Measurements from ENCODE around the gene NFKBIE. TPM values are rescaled to one million over a fixed set of nuclear protein-coding genes. Genes with fewer than 3 reads are reported as not detected.
A peak's percentile ranks its signal among the peaks of the same experiment; 100 is the strongest.

Gene NFKBIE
- total RNA-seq, 1 experiment from 2014 or later: 6.0 TPM

DNA sequence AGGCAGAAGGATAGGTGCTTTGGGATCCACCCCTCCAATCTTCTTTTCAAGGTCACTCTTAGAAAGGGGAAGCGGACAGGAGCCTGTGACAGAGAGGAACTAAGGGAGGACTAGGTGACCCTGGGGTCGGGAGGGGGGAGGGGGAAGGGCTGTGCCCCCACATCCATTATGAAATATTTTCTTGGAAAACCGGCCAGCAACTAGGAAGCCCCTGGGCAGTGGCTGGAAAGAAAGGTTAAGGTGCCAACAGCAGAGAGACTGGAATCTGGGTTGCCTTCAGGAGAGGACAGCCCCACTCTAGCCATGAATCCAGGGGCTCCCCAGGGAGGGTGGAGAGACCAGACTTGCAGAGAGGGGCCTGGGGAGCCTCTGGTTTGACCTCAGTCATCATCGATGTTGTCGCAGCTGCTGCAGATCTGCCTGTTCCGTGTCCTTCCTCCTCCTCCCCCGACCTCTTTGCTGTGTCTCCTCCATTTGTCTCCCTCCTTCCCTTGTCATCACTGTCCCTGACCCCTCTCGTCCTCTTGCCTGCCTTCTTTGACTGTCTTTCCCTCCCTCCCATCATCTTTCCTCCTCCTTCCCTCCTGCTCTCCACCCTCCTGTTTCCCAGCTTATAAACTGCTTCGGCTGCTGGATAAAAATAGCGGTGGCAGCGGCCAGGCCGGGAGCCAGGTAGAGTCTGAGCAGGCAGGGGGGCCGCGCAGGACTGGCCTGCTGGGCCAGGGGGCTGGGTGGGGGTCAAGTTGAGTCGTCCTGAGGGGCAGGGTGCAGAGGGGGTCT is 38.8 kb downstream of the NFKBIE start:
- peak overlapping the region; percentile 35 for H3K27ac Mint-ChIP-seq (ENCODE audit: low read depth, unreplicated experiment)
- CTCF ChIA-PET: interaction anchor here (0.6 to 6.0 kb wide), 8 partner anchors 9 to 59 kb away, joined by 3 to 52 read pairs (median 8); partner anchors contain the start of gene SLC35B2
- H3K27me3 Mint-ChIP-seq (ENCODE audit: insufficient read depth, unreplicated experiment): no peaks in the 10 kb centered on the region
- no peaks in the 10 kb centered on the region for H3K9me3 Mint-ChIP-seq (ENCODE audit: unreplicated experiment)
- DNase-seq (ENCODE audit: unreplicated experiment): no peak
- no peak for TF ChIP-seq CTCF (IDR thresholded peaks at IDR 0.05; ENCODE audit: unreplicated experiment)
- no peak overlapping the region for H3K4me3 Mint-ChIP-seq (ENCODE audit: unreplicated experiment)
- intact Hi-C loops (cut with micrococcal nuclease): no loop called here
- no TSS peak for BruUV-seq (replicated peaks)
- H3K36me3 Mint-ChIP-seq (ENCODE audit: insufficient read depth, unreplicated experiment): no peaks in the 10 kb centered on the region
- POLR2A ChIA-PET: interaction anchor here (1.0 to 1.5 kb wide), 2 partner anchors 18 to 30 kb away, joined by 4 read pairs; no protein-coding TSS in a partner anchor
- peaks cover 48% of the 10 kb centered on the region for H3K4me1 Mint-ChIP-seq (ENCODE audit: insufficient read depth, unreplicated experiment)

DNA sequence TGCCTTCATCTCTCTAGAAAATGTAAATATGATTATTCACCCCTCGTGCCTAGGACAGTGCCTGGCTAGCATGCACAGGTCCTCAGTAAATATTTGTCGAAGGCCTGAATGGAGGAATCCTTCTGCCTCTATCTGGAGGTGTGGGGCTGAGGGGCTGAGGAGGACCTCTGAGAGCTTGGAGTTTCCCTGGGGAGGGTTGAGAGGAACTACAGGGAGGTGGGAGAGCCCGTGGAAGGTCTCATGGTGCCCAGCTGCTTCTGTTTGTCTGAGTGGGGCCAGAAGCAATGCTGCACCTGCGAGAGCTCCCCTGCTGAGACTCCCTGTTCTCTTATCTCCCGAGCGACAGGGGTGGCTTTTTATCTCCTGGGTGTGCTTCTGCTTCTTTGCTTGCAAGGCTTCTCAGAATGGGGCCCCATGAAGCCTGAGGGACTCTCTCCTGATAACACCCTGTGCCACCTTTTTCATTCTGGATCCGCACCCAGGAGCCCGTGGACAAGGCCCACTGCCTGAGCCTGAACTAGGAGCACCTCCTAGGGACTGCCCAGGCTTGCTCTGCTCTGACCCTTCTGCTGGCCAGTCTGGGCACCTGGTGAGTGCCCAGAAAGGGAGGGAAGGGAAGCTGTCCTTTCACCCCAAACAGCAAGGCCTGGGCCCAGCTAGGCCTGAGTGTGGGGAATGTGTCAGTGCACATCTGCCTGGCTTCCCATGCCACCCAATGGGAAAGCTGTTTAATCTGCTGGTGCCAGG is 39.6 kb downstream of the NFKBIE start:
- BruUV-seq (replicated peaks): no TSS peak
- CTCF ChIA-PET: interaction anchor here (0.6 to 6.0 kb wide), 9 partner anchors 9 to 172 kb away, joined by 3 to 52 read pairs (median 8); no protein-coding TSS in a partner anchor
- DNase-seq (ENCODE audit: unreplicated experiment): no peak

GRCh38 chr6:44224965-44225305 is 40.4 kb downstream of the NFKBIE start:
- Mint-ChIP-seq H3K36me3 (ENCODE audit: insufficient read depth, unreplicated experiment) (no peaks in the 10 kb centered on the region), H3K27ac (ENCODE audit: low read depth, unreplicated experiment) (no peak overlapping the region), H3K9me3 (ENCODE audit: unreplicated experiment) (no peaks in the 10 kb centered on the region), H3K27me3 (ENCODE audit: insufficient read depth, unreplicated experiment) (no peaks in the 10 kb centered on the region), H3K4me1 (ENCODE audit: insufficient read depth, unreplicated experiment) (peaks cover 56% of the 10 kb centered on the region), H3K4me3 (ENCODE audit: unreplicated experiment) (peak overlapping the region; percentile 68)
- TF ChIP-seq CTCF (IDR thresholded peaks at IDR 0.05; ENCODE audit: unreplicated experiment): no peak
- POLR2A ChIA-PET: interaction anchor here (0.6 to 5.4 kb wide), 7 partner anchors 10 to 115 kb away, joined by 3 to 62 read pairs (median 4); partner anchors contain the start of gene HSP90AB1
- intact Hi-C loops (cut with micrococcal nuclease): no loop called here
- CTCF ChIA-PET: interaction anchor here (0.6 to 6.0 kb wide), 12 partner anchors 10 to 1316 kb away, joined by 3 to 52 read pairs (median 4); no protein-coding TSS in a partner anchor
- BruUV-seq (replicated peaks): no TSS peak
- DNase-seq (ENCODE audit: unreplicated experiment): no peak

More for the DNA sequence above, 39.6 kb downstream of the NFKBIE start:
- no peak for TF ChIP-seq CTCF (IDR thresholded peaks at IDR 0.05; ENCODE audit: unreplicated experiment)
- no peak overlapping the region for H3K27ac Mint-ChIP-seq (ENCODE audit: low read depth, unreplicated experiment)
- H3K27me3 Mint-ChIP-seq (ENCODE audit: insufficient read depth, unreplicated experiment): no peaks in the 10 kb centered on the region
- POLR2A ChIA-PET: interaction anchor here (5.4 kb wide), 1 partner anchor 21 kb away, joined by 62 read pairs; the partner anchor contains the start of gene HSP90AB1
- intact Hi-C loops (cut with micrococcal nuclease): no loop called here
- H3K4me3 Mint-ChIP-seq (ENCODE audit: unreplicated experiment): no peak overlapping the region
- H3K9me3 Mint-ChIP-seq (ENCODE audit: unreplicated experiment): no peaks in the 10 kb centered on the region
- H3K4me1 Mint-ChIP-seq (ENCODE audit: insufficient read depth, unreplicated experiment): peaks cover 56% of the 10 kb centered on the region
- H3K36me3 Mint-ChIP-seq (ENCODE audit: insufficient read depth, unreplicated experiment): no peaks in the 10 kb centered on the region
